ENCODE measurements around the gene IGF2R.

GRCh38 chr6:160036331-160036695 is 67.4 kb downstream of the IGF2R start:
- TF ChIP-seq SP1 (CRISPR knock-in tag; conservative IDR thresholded peaks at IDR 0.05) (no peak), ZNF232 (CRISPR knock-in tag; IDR thresholded peaks at IDR 0.05) (no peak)
- TF ChIP-seq, protein P1, sequence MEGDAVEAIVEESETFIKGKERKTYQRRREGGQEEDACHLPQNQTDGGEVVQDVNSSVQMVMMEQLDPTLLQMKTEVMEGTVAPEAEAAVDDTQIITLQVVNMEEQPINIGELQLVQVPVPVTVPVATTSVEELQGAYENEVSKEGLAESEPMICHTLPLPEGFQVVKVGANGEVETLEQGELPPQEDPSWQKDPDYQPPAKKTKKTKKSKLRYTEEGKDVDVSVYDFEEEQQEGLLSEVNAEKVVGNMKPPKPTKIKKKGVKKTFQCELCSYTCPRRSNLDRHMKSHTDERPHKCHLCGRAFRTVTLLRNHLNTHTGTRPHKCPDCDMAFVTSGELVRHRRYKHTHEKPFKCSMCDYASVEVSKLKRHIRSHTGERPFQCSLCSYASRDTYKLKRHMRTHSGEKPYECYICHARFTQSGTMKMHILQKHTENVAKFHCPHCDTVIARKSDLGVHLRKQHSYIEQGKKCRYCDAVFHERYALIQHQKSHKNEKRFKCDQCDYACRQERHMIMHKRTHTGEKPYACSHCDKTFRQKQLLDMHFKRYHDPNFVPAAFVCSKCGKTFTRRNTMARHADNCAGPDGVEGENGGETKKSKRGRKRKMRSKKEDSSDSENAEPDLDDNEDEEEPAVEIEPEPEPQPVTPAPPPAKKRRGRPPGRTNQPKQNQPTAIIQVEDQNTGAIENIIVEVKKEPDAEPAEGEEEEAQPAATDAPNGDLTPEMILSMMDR (IDR thresholded peaks at IDR 0.05), result no peak
